SHP77 (cell line): Measurements from ENCODE around the gene ANKRD28.

Source experiments
- DNase-seq, 2 experiments: peaks; one replicate each; lab custom pipeline; 2025; lab: John Stamatoyannopoulos, UW

The ANKRD28 gene

DNA sequence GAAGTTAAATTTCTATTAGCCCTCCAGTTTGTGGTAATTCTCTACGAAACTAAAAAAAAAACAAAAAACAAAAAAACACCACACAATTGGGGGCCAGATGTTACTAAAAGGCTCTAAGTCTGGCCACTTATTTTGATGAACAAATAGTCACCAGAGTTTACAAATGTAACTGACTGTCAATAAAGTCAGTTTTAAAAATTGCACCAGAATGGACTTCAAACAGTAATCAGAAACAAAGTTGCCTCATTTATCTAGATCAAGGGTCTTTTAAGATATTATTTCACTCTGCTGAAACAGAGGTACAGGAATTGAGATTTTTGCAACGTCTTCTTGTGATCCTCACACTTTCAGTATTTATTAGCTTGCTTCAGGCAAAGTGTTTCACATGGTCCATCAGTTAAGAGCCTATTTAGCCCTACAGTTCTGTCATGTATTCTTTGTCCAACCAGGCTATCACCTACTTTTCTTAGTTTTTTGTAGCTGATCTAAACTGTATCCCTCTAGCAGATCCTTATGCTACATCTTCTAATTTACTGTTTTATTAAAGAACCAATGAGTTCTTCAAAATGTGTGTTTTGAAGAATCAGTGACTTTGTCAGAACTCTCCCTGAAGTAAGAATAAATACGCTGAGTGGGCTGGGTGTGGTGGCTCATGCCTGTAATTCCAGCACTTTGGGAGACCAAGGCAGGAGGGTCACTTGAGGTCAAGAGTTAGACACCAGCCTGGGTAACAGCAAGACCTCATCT, 74.7 kb downstream of the ANKRD28 start:
- DNase-seq, result no peak

DNA sequence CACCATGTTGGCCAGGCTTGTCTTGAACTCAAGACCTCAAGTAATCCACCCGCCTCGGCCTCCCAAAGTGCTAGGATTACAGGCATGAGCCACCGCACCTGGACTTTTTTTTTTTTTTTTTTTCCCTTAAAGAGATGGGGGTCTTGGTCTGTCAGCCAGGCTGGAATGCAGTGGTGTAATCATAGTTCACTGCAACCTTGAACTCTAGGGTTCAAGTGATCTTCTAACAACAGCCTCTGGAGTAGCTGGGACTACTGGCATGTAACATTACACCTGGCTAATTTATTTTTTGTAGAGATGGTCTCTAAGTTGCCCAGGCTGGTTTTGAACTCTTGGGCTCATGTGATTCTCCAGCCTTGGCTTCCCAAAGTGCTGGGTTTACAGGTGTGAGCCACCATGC, 81.6 kb downstream of the ANKRD28 start:
- no peak for DNase-seq

DNA sequence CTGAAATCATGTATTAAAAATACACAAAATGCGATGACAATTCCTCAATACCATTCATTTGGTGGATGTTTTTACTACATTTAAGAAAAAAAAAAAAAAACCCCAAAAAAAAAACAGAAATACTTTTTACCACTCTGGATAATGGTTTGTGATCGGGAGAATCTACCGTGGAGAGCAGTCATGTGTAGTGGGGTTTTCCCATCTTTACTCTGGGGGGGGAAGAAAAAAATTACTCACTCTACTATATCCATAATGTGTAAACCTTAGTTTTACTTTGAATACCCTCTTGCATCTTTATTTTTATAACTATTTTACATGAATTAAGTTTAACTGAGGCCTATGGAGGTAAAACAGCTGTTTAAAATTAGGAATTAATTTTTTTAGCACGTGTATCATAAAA, 83.3 kb downstream of the ANKRD28 start:
- DNase-seq, result no peak

DNA sequence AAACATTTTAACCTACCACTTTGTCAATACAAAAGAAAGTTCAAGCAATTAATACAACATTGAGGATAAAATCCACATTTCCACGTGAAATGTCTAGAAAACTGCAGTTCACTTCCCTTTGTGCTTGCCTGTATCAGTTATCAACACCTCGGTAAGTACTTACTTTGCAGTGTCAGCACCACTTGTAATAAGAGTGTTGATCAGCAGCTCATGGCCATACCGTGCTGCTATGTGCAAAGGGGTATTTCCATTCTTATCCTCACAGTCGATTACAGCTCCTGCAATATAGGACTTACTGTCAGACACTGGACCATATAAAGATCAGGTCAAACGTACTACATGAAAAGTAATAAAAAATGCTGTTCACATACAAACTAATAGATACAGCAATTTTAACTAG, 84.4 kb downstream of the ANKRD28 start:
- DNase-seq, result no peak

DNA sequence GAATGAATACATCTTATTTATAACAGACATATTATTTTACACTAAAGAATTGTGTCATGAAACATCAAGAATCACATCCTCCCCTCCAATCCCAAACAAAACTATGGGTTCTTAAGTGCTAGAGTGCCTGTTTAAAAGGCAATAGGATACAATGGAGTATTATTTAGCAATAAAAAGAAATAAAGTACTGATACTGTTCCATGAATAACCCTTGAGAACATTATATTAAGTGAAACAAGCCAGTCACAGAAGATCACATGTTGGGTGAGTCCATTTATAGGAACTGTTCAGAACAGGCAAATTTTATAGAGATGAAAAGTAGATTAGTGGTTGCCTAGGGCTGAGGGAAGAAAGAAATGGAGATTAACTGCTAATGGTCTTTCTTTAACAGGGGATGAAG, 86.5 kb downstream of the ANKRD28 start:
- no peak for DNase-seq

DNA sequence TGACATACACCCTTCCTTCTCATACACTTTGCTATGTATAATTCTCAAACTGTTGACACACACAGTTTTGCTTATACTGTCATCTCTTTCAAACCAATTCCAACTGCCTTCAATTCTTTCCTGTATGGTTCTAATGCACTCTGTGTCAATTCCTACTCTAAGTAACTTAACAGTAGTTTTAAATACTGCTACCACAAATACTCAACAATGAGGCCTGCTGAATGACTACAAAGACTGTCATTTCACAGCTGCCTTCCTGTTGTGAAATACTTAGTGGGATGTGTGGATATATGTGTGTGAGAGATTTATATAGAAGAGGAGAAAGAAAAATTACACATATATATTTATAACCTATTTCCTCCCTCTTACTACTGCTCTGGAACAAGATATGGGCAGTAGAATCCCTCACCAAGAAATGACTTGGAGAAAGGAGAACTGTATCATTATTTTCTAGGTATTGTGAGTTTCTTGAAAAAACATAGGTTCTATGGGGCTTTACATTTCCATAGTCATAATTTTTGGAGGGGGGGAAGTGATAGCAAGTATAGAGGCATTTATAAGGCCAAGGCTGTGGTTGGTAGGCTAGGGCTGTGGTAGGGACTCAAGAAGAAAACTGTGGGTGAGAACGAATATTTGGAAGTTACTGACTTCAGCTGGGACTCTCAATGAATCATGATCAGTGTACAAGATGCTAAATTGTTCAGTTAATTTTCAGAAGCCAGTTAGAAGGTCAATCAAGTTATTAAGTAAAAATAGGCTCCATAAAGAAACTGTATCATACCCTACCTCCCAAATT, 88.7 kb downstream of the ANKRD28 start:
- DNase-seq, result no peak

DNA sequence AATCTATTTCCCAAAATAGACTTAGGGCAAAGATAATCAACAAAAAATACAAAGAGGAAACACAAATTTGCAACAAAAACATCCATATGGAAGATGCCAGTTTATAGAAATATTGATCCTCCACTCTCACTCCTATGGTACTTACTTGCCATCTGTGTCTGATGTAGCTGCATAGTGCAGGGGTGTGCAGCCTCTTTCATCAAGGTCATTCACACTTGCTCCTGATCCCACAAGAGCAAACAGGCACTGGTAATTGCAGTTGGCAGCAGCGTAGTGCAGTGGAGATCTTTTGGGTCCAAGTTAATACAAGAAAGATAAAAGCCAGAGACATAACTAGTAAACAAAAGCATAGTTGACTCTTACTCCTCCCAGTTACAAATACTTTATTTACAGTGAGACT, 90.0 kb downstream of the ANKRD28 start:
- DNase-seq, result no peak

DNA sequence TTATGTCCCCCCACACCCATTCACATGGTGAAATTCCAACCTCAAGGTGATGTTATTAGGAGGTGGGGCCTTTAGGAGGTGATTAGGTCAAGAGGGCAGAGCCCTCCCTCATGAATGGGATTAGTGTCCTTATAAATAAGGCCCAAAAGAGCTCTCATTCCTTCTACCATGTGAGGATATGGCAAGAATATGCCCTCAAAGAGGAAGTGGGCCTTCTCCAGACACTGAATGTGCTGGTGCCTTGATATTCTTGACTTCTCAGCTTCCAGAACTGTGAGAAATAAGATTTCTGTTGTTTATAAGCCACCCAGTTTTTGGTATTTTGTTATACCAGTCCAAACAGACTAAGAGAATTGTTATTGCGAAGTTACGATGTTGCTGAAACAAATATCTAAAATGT, 94.4 kb downstream of the ANKRD28 start:
- no peak for DNase-seq

DNA sequence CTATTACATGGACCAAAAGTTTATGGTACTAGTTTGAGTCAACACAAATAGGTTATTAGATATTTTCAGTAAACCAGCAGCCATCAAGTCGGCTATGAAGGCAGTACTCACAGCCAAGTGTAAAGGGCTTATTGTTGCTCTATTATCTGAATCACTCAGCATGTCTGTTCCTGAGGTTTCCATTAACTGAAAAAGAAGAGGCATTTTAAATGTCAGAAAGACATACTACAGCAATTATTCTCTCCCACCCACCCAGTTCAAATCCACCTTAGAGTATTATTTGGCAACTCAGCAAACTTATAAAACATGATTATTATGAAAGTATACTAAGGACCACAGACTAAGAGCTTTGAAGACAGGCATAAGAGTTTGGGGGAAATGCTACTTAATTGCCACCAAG, 103.2 kb downstream of the ANKRD28 start:
- no peak for DNase-seq

DNA sequence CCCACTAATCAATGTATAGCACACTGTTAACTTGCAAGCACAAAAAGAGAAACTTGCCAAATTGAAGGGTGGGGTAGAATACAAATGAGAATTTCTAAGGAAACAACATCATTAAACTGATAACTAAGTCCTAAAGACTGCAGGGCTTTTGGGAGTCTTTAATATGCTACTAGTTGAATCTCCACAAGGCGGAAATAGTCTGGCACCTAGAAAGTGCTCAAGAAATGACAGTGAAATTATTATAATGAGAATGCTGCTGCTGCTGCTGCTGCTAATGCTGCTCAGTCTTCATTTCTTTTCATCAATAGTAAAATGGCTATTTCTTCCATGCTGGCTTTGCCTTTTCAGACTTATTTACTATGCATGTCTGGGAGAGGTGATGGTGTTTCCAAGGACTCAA, 104.4 kb downstream of the ANKRD28 start:
- no peak for DNase-seq

DNA sequence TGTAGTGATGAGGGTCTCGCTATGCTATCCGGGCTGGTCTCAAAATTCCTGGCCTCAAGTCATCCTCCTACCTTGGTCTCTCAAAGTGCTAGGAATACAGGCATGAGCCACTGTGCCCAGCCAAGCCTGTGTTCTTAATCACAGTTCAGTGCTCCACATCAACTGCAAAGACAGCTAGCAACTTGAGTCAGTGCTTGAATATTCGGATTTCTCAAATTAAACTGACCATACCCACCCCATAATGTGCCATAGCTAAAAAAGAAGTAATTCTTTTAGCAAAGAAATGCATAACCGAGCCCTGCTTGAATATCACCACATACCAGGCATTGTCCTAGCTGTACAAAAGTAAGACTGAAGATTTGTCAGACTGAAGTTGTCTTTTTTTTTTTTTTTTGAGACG, 107.0 kb downstream of the ANKRD28 start:
- DNase-seq, result no peak

DNA sequence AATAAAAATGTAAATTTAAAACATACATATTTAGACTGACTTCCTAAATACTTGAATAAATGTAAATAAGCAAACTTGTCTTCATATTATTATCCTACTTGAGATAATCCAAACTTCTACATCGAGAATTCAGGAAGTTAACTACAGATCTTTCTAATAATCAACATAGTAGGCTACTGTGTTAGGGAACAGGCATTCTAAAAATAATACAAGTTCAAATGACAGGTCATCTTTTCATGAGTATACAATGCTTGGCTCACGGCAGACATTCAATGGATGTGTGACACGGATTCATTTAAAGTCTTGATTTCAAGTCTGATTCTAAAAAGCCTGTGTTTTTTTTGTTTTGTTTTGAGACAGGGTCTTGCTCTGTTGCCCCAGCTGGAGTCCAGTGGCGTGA, 107.5 kb downstream of the ANKRD28 start:
- no peak for DNase-seq

DNA sequence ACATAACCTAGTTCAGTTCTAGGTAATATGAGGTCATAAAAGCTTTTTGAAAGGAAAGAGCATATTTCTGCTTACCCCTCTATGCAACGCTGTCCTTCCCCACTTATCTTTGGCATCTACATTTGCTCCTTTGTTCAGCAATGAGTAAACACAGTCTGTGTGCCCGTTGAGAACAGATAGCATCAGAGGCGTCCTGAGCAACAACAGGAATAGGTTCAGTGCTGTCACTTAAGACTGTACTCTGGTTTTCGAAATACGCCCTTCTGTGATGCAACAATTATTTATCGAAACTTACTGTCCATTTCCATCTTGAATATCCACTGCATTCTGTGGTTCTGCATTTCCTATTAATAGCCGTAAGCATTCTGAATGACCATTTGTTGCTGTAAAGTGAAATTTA, 111.9 kb downstream of the ANKRD28 start:
- no peak for DNase-seq

DNA sequence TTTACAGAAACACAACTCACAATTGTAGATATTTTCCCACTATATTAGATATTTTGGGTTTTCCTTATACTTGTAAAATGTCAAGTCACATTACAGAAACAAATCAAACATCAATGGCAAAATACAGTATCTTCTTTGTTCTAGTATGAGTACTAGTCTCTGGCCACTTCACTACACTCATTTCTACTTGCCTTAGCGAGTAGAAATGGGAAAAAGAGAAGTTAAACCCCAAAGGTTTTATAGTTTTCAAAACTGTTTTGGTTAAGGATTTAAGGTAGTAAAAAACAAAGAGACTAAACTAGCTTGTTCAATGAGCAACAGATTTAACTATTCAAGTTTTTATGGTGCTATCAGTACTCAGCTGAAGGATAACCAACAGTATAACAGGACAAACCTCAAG, 114.5 kb downstream of the ANKRD28 start:
- no peak for DNase-seq

DNA sequence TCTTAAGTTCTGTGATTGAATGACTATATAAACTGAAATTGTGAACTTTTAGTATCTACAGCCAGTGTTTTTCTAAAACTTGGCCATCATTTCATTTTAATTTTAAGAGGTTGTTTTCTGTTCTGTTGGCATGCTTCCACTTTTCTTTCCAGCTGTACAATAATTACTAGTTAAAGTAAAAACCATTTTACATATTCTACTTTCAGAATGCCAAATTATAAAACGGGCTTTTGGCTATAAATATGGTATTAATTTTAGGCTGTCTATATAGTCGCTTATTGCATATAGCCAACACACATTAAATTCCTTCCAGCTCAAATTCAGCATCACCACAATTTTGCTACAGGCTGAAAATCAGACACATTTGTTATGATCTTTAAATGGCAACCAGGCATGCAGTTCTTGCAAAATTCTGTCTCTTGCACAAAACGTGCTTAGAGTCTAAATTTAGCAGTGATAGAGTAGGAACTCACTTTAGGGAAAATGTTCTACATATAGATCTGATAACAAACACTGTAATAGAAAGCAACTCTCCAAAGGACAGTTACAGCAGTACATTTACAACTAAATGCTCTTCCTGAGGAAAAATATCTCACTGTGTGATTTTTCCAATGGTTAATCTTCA, 115.1 kb downstream of the ANKRD28 start:
- no peak for DNase-seq

DNA sequence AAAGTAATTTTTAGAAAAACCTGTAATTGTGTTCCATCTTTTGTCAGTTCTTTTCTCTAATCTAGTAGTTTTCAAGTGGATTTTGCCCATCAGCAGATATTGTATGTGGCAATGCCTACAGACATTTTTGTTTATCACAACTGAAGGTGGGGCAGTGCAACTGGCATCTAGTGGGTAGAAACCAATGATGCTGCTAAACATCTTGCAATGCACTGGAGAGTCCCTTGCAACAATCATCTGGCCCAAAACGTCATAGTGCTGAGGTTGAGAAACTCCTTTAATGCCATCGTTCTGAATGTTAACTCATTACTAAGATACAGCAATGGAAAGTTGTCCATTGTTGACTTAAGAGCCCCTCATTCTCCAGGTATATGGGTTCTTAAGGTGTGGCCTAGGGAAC, 116.1 kb downstream of the ANKRD28 start:
- no peak for DNase-seq

DNA sequence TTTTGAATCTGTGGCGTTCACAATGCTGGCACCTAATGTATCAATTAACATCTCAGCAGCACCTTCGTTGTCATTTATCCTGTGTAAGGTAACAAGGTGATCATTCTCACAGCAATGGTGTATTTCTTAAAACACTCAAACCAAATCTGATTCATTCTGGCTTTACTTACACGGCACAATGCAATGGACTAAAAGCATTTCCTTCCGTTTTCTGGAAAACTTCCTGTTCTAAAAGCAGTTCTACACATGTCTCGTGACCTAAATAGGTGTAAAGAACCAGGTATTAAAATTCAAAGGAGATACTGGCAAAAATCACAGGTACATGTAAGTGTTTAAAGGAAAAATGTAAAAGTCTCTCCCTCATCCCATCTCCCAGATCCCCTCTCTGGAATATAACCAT, 118.5 kb downstream of the ANKRD28 start:
- no peak for DNase-seq

DNA sequence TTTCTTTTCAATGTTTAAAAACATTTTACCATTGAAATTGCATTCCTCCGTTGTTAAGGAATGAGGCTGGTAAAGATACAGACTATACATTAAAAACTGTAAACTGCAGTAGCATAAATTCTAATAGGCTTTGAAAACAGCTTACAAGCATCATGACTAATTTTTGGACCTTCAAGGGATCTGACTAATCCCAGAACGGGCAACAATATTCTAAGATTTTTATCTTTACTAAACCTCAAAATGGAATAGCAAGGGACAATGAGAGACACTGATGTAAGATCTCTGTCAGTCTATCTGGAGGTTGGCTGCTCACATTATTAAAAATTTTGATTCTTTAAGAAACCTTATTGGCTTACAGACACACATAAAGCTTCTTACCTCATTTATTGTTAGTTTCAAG, 121.5 kb downstream of the ANKRD28 start:
- DNase-seq, result no peak

DNA sequence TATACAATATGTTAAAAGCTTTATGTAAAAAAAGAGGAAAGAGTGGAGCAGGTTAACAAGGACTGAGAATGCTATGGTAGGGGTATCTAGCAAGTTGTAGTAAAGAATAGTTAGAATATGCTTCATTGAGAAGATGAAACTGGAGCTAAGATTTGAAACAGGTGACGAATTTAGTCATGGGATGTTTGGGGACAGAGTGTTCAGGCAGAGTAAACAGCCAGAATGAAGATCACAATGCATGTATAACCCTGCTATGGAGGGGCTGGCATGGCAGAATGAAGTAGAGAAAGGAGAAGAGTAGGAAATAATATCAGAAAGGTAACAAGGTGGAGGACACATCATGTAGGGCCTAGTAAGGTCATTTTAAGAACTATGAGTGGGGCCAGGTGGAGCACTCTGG, 124.2 kb downstream of the ANKRD28 start:
- no peak for DNase-seq

DNA sequence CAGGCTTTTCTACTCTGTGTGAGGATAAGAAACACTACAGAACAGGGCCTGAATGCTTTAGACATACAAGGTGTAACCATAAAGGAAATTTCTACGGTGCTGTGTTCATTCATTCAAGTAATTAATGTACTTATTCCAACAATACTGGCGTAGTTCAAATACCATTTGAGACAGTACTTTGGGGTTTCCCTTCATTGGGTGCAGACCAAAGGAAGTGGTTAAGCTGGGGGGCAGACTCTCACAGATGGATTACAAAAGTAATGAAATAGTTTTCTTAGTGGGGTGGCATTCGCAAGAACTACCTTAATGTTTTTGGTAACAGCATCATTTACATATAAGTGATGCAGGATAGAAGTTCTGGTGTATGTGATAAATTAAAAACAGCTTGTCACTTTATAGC, 130.3 kb downstream of the ANKRD28 start:
- no peak for DNase-seq

DNA sequence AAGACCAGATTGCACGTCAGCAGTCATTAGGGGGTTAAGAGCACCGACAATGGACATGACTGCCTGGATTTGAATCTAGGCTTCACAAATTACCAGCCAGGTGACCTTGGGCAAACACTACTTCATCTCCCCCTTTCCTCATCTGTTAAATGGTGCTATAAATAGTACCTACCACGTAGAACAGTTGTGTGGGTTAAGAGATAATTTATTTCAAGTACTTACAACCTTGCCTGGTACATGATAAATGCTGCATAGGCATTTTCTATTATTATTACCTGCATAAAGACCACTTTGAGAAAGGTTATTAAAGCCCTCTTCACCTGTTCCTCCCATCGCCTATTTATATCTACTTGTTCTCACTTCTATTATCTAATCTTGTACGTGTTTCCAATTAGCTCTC, 131.5 kb downstream of the ANKRD28 start:
- no peak for DNase-seq

DNA sequence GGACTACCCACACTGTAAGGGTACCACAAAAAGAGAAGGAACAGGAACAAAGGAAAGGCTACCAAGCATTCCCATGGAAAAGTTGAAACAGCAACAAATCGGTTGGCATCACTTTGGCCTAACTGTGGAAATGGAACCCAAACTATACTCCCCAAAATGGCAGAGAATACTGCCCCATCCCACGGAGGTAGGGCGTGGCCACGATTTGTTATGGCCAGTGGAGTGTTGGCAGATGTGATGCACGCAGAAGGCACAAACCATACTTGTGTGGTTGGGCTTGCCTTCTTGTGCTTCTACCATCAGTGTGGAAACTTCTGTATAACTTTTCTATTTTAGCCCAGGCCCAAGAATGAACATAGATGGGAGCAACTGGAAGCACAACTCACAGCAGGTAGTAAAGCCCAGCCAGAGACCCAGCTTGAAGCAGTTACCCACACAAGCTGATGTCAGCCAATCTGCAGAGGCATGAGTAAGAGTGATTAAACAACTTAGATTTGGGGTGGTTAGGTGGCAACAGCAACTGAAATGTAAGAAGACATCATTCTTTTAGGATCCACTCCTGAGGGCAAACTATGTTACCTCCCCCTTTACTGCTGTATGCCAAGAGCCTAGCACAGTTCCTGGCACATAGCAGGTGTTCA, 132.1 kb downstream of the ANKRD28 start:
- no peak for DNase-seq

DNA sequence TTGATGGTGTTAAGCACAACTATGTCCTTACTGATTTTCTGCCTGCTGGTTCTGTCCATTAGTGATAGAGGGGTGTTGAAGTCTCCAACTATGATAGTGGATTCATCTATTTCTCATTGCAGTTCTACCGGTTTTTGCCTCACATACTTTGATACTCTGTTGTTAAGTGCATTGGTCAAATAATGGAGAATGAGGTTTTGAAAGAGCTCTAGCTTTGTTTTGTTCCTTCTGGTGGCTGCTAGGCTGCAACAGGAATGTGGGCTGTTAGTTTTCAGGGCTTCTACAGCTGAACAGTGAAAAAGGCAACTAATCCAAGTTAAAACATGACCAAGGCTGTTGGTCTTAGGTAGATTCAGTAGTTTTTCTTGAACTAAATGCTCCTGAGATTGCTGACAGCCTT, 133.6 kb downstream of the ANKRD28 start:
- no peak for DNase-seq
